K562 (cell line): ENCODE data around the gene HEXD. TPM values are rescaled to one million over a fixed set of nuclear protein-coding genes. Genes with fewer than 3 reads are reported as not detected.

Experiments
- ATAC-seq: fragments of 200-7000 bp; cut with Tn5 transposase; 3 replicates; pipeline ENCODE4 v1.9.1; 2020; ENCODE audit warnings: moderate library complexity
- BruUV-seq: library from RNA; stranded (reverse); fragments of 400-500 nt; replicated peaks from 2 replicates; lab custom pipeline; 2021; lab: Mats Ljungman, UMichigan
- CTCF ChIA-PET: fragments of 300-600 bp; formaldehyde crosslinking; extraction: SDS; loops from one replicate; lab custom pipeline; 2021; ENCODE audit warnings: low intra/inter-chr PET ratio; lab: Yijun Ruan, JAX
- POLR2A ChIA-PET: fragments of 300-600, 350-650 bp; sonication (Branson Sonifier 250); formaldehyde crosslinking; extraction: SDS; loops from one replicate; lab custom pipeline; 2021; ENCODE audit warnings: antibody characterized with exemption, inconsistent platforms; lab: Yijun Ruan, JAX
- DNase-seq, 4 experiments: peaks; one replicate each; pipeline versions ENCODE4 v3.0.0 to v3.0.0-alpha.2; 2011 to 2018; ENCODE audit warnings: low spot score in 3 of 4, mixed read lengths in 3 of 4; ENCODE audit errors: extremely low read depth in 1 of 4
- FAIRE-seq: peaks from 2 replicates; lab custom pipeline; 2011; peaks lifted over from hg19 to GRCh38; lab: Jason Lieb, UNC
- H2AFZ ChIP-seq: 2 replicates; pipeline ENCODE4 v1.6.0; 2011; ENCODE audit warnings: low read depth, low read length, control low read depth, inconsistent platforms
- H3K27ac ChIP-seq: fragments of 200-600 bp; 3 replicates; pipeline ENCODE4 v1.8.0; 2011; ENCODE audit warnings: low read depth, mild to moderate bottlenecking, control low read depth, inconsistent platforms, low read length, moderate library complexity, mixed read lengths; ENCODE audit errors: extremely low read depth
- H3K27me3 ChIP-seq, 2 experiments: fragments of 300-600 bp in 1 of 2; 2 replicates in 1 of 2; 3 replicates in 1 of 2; pipeline versions ENCODE4 v1.6.0 to v1.8.0; 2011; ENCODE audit warnings: inconsistent platforms in 2 of 2, low read length in 2 of 2, mild to moderate bottlenecking in 1 of 2, mixed read lengths in 1 of 2, moderate library complexity in 1 of 2; ENCODE audit not compliant: control insufficient read depth in 2 of 2, insufficient read depth in 2 of 2
- H3K36me3 ChIP-seq: fragments of 300-600 bp; 3 replicates; pipeline ENCODE4 v1.8.0; 2011; ENCODE audit warnings: mild to moderate bottlenecking, low read length, inconsistent platforms; ENCODE audit not compliant: control insufficient read depth, insufficient read depth
- H3K4me1 ChIP-seq, 2 experiments: fragments of 200-600 bp in 1 of 2; replicated peaks in 1 of 2; 2 replicates in 1 of 2; 3 replicates in 1 of 2; pipeline versions ENCODE4 v1.5.1 to v1.8.0; 2011; ENCODE audit warnings: inconsistent platforms in 2 of 2, low read length in 2 of 2, mild to moderate bottlenecking in 1 of 2, mixed read lengths in 1 of 2, moderate library complexity in 1 of 2; ENCODE audit not compliant: control insufficient read depth in 2 of 2, insufficient read depth in 2 of 2
- H3K4me2 ChIP-seq: 2 replicates; pipeline ENCODE4 v1.6.1; 2011; ENCODE audit warnings: low read length, control low read depth, inconsistent platforms, mixed read lengths; ENCODE audit not compliant: insufficient read depth
- H3K4me3 ChIP-seq: fragments of 200-600 bp; sonication (generic), shearing (Covaris generic); 2 replicates; pipeline ENCODE4 v1.5.1; 2016; ENCODE audit warnings: control low read depth, inconsistent platforms
- H3K79me2 ChIP-seq: fragments of 200-600 bp; 3 replicates; pipeline ENCODE4 v1.8.0; 2011; ENCODE audit warnings: low read length, inconsistent platforms; ENCODE audit not compliant: control insufficient read depth, insufficient read depth
- H3K9ac ChIP-seq, 2 experiments: 2 replicates each; pipeline versions ENCODE4 v1.6.0 to v1.6.1; 2011; ENCODE audit warnings: low read depth in 2 of 2, low read length in 2 of 2, control low read depth in 1 of 2, inconsistent platforms in 1 of 2, mild to moderate bottlenecking in 1 of 2, mixed read lengths in 1 of 2; ENCODE audit not compliant: insufficient read depth in 1 of 2
- H3K9me1 ChIP-seq: one replicate; pipeline ENCODE4 v1.6.0; 2011; ENCODE audit warnings: inconsistent platforms, mild to moderate bottlenecking, low read length, moderate library complexity; ENCODE audit not compliant: control insufficient read depth, insufficient read depth
- H3K9me3 ChIP-seq: replicated peaks from 2 replicates; pipeline ENCODE4 v1.5.1; 2011; ENCODE audit warnings: low read depth, low read length, inconsistent platforms; ENCODE audit not compliant: control insufficient read depth, insufficient read depth
- H4K20me1 ChIP-seq: replicated peaks from 2 replicates; pipeline ENCODE4 v1.6.1; 2011; ENCODE audit warnings: low read length, inconsistent platforms, mixed read lengths; ENCODE audit not compliant: control insufficient read depth, insufficient read depth
- EGR1 ChIP-seq: fragments of 450-650 bp; conservative IDR thresholded peaks from 2 replicates; pipeline ENCODE4 v1.6.1; 2017; ENCODE audit warnings: mild to moderate bottlenecking
- ETV1 ChIP-seq: fragments of 450-650 bp; conservative IDR thresholded peaks from 2 replicates; pipeline ENCODE4 v1.6.1; 2016; ENCODE audit warnings: missing genetic modification characterization, control low read depth, low read depth, missing compliant biosample characterization
- HDGF ChIP-seq: fragments of 450-650 bp; IDR thresholded peaks from 2 replicates; pipeline ENCODE4 v1.6.1; 2016
- IFI16 ChIP-seq: fragments of 250-450 bp; sonication (Bioruptor Pico); IDR thresholded peaks from 2 replicates; pipeline ENCODE4 v2.1.2; 2022; ENCODE audit warnings: mild to moderate bottlenecking, inconsistent platforms
- MEIS2 ChIP-seq: fragments of 450-650 bp; IDR thresholded peaks from 2 replicates; pipeline ENCODE4 v1.6.1; 2014; ENCODE audit warnings: mild to moderate bottlenecking; ENCODE audit not compliant: partially characterized antibody
- PRPF4 ChIP-seq: fragments of 200-400 bp; formaldehyde crosslinking; IDR thresholded peaks from one replicate; pipeline ENCODE4 v1.6.1; 2017; ENCODE audit warnings: low read length, low read depth, mild to moderate bottlenecking; ENCODE audit not compliant: insufficient read depth, poor library complexity, severe bottlenecking
- TGIF2 ChIP-seq: sonication (generic); formaldehyde crosslinking; IDR thresholded peaks from 2 replicates; pipeline ENCODE4 v1.8.1; 2022; ENCODE audit warnings: mild to moderate bottlenecking, missing genetic modification reagents, moderate library complexity
- THAP12 ChIP-seq: fragments of 250-450 bp; sonication (Bioruptor Pico); IDR thresholded peaks from 2 replicates; pipeline ENCODE4 v1.9.0; 2021; ENCODE audit warnings: mild to moderate bottlenecking, inconsistent platforms
- TOE1 ChIP-seq, 2 experiments: fragments of 450-650 bp in 1 of 2; sonication (generic) in 1 of 2; formaldehyde crosslinking in 1 of 2; IDR thresholded peaks; 2 replicates each; pipeline versions ENCODE4 v1.7.1 to v1.8.0; 2016 to 2022; ENCODE audit warnings: borderline replicate concordance in 2 of 2, mild to moderate bottlenecking in 2 of 2, antibody characterized with exemption in 1 of 2, inconsistent platforms in 1 of 2, low read depth in 1 of 2, missing genetic modification reagents in 1 of 2, moderate library complexity in 1 of 2
- WGBS: fragments of 100-300 bp; shearing (Covaris generic); methylation state at CpG from one replicate; pipeline ENCODE4 v1.1.6; 2016; ENCODE audit warnings: low coverage, mixed read lengths; ENCODE audit not compliant: insufficient coverage; ENCODE audit errors: missing lambda C conversion rate; 5-methylcytosine and 5-hydroxymethylcytosine counted together
- in situ Hi-C: fragments of 300-500 bp; cut with MboI; formaldehyde crosslinking; loops from 4 replicates; pipeline ENCODE4 v1.15.0; 2018; ENCODE audit warnings: inconsistent platforms, mixed read lengths
- intact Hi-C: fragments of 100-400 bp; cut with micrococcal nuclease; formaldehyde crosslinking; loops from 2 replicates; pipeline ENCODE4 v1.14.2; 2022
- polyA plus RNA-seq, 8 experiments: library from polyadenylated mRNA; depleted of rRNA in 4 of 8; stranded (reverse) in 5 of 8; unstranded in 3 of 8; fragments of >200 nt; fragmentation: Nextera tagmentation in 2 of 8; fragmentation: Illumina TruSeq in 1 of 8; extraction: Ambion mirVana in 2 of 8; extraction: Trizol in 1 of 8; gene quantifications; 2 replicates each; pipeline versions ENCODE4 v1.2.1 to v1.2.3, GENCODE V29; 2011 to 2014; ENCODE audit warnings: inconsistent platforms in 1 of 8, missing spikeins in 1 of 8
- total RNA-seq, 7 experiments: library from RNA; depleted of rRNA in 6 of 7; stranded (reverse); fragments of >200 nt in 6 of 7; fragmentation: Illumina TruSeq in 2 of 7; extraction: Trizol in 2 of 7; gene quantifications; 2 replicates each; pipeline versions ENCODE4 v1.2.1 to v1.2.3, GENCODE V29; 2011 to 2021; ENCODE audit warnings: low replicate concordance in 1 of 7
- TF ChIP-seq, protein P1 (sequence below): sonication (generic); formaldehyde crosslinking; IDR thresholded peaks from 2 replicates; pipeline ENCODE4 v1.4.0; 2020; ENCODE audit warnings: mild to moderate bottlenecking, missing genetic modification reagents
- TF ChIP-seq, protein P2 (sequence below): fragments of 250-450 bp; sonication (Bioruptor Pico); IDR thresholded peaks from 2 replicates; pipeline ENCODE4 v1.5.0; 2021
- TF ChIP-seq, protein P3 (sequence below), 2 experiments: fragments of 450-650 bp; IDR thresholded peaks; 2 replicates each; pipeline ENCODE4 v1.6.1; 2016

Gene HEXD
- total and polyA plus RNA-seq, 9 of the 15 experiments (the other 6 are each of a cell fraction or from before 2014, with no cell fraction given) = 1.0 to 25.3 (median 10.0) TPM

- Histone ChIP-seq H3K36me3 (peaks cover 26% of the 10 kb centered on the region; the same call in 2 of the 3 replicates), H3K27ac (no peak overlapping the region), H3K79me2 (no peaks in the 10 kb centered on the region), H3K4me3 (no peak overlapping the region), H2AFZ (no peak overlapping the region), H3K4me2 (no peak overlapping the region), H3K4me1 (peaks cover 0 to 35% of the 10 kb centered on the region in 2 experiments; a peak in 3 of 5 replicates), H3K9me1 (no peaks in the 10 kb centered on the region), H3K9me3 (no peaks in the 10 kb centered on the region), H3K9ac (no peak overlapping the region), H4K20me1 (no peaks in the 10 kb centered on the region), H3K27me3 (no peaks in the 10 kb centered on the region)
- BruUV-seq = no TSS peak
- no peak for TF ChIP-seq PRPF4
- TF ChIP-seq EGR1 = no peak
- TF ChIP-seq HDGF = no peak
- no peak for TF ChIP-seq THAP12 (CRISPR knock-in tag)
- no peak for TF ChIP-seq IFI16
- TF ChIP-seq MEIS2 = no peak
- TF ChIP-seq, protein P1, sequence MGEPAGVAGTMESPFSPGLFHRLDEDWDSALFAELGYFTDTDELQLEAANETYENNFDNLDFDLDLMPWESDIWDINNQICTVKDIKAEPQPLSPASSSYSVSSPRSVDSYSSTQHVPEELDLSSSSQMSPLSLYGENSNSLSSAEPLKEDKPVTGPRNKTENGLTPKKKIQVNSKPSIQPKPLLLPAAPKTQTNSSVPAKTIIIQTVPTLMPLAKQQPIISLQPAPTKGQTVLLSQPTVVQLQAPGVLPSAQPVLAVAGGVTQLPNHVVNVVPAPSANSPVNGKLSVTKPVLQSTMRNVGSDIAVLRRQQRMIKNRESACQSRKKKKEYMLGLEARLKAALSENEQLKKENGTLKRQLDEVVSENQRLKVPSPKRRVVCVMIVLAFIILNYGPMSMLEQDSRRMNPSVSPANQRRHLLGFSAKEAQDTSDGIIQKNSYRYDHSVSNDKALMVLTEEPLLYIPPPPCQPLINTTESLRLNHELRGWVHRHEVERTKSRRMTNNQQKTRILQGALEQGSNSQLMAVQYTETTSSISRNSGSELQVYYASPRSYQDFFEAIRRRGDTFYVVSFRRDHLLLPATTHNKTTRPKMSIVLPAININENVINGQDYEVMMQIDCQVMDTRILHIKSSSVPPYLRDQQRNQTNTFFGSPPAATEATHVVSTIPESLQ (CRISPR knock-in tag) = no peak
- TF ChIP-seq, protein P2, sequence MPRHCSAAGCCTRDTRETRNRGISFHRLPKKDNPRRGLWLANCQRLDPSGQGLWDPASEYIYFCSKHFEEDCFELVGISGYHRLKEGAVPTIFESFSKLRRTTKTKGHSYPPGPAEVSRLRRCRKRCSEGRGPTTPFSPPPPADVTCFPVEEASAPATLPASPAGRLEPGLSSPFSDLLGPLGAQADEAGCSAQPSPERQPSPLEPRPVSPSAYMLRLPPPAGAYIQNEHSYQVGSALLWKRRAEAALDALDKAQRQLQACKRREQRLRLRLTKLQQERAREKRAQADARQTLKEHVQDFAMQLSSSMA (CRISPR knock-in tag) = no peak
- no peak for TF ChIP-seq TOE1 (IDR thresholded peaks at IDR 0.05; ENCODE audit: borderline replicate concordance)
- TF ChIP-seq TOE1 (CRISPR knock-in tag; IDR thresholded peaks at IDR 0.05; ENCODE audit: borderline replicate concordance, low read depth) = no peak
- no peak for TF ChIP-seq TGIF2 (CRISPR knock-in tag)
- TF ChIP-seq, protein P3, sequence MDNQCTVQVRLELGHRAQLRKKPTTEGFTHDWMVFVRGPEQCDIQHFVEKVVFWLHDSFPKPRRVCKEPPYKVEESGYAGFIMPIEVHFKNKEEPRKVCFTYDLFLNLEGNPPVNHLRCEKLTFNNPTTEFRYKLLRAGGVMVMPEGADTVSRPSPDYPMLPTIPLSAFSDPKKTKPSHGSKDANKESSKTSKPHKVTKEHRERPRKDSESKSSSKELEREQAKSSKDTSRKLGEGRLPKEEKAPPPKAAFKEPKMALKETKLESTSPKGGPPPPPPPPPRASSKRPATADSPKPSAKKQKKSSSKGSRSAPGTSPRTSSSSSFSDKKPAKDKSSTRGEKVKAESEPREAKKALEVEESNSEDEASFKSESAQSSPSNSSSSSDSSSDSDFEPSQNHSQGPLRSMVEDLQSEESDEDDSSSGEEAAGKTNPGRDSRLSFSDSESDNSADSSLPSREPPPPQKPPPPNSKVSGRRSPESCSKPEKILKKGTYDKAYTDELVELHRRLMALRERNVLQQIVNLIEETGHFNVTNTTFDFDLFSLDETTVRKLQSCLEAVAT (IDR thresholded peaks at IDR 0.05) = no peak
- no peak for TF ChIP-seq ETV1 (tag)
- FAIRE-seq (no peak), ATAC-seq (no peak), DNase-seq (no peak)
- WGBS = 90% methylated on average over 14 of the region's 23 CpGs
- CTCF ChIA-PET = no interaction called here
- intact Hi-C loops (no loop called here), in situ Hi-C loops (no loop called here)
- POLR2A ChIA-PET = interaction anchor here (0.9 kb wide), 1 partner anchor 10 kb away, joined by 3 read pairs; no protein-coding TSS in a partner anchor
Observed at GRCh38 chr17:82391496-82392066, 26.6 kb upstream of the HEXD start.
